GM13977 (cell line): ENCODE results near the gene DHX29.

Source experiments
- DNase-seq: peaks from one replicate; pipeline ENCODE4 v3.0.0; 2012; ENCODE audit warnings: low spot score
- in situ Hi-C: fragments of 300-500 bp; cut with MboI; formaldehyde crosslinking; loops from one replicate; pipeline ENCODE4 v1.12.0; 2022; ENCODE audit warnings: low sequenced_read_pairs, low pct_unique_long_range_greater_than_20kb, mixed read lengths, inconsistent platforms; ENCODE audit not compliant: unreplicated experiment
- TF ChIP-seq, protein P1 (sequence below): IDR thresholded peaks from 2 replicates; pipeline ENCODE4 v1.5.1; 2012; ENCODE audit warnings: mild to moderate bottlenecking, control low read depth; ENCODE audit not compliant: insufficient read depth; ENCODE audit errors: extremely low read depth, missing control alignments

DHX29 gene

DNA sequence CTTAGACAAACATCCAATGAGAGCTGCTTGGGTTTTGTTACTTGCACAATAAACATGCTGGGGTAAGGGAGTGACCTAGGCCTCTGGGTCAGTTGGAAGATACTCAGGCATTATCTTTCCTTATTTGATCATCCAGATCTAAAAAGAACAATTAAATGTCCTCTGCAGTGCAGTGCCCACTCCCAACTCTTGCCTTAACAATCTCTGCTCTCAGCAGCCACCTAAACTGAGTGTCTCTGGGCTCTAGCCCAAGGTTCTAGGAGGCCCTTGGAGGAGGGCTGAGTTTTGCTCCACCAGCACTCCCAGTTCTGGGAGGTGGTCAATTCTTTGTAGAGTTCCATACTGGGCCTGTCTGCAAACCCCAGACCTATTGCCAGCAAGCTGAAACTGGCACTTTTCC lies 82.1 kb downstream of the DHX29 start:
- TF ChIP-seq, protein P1, sequence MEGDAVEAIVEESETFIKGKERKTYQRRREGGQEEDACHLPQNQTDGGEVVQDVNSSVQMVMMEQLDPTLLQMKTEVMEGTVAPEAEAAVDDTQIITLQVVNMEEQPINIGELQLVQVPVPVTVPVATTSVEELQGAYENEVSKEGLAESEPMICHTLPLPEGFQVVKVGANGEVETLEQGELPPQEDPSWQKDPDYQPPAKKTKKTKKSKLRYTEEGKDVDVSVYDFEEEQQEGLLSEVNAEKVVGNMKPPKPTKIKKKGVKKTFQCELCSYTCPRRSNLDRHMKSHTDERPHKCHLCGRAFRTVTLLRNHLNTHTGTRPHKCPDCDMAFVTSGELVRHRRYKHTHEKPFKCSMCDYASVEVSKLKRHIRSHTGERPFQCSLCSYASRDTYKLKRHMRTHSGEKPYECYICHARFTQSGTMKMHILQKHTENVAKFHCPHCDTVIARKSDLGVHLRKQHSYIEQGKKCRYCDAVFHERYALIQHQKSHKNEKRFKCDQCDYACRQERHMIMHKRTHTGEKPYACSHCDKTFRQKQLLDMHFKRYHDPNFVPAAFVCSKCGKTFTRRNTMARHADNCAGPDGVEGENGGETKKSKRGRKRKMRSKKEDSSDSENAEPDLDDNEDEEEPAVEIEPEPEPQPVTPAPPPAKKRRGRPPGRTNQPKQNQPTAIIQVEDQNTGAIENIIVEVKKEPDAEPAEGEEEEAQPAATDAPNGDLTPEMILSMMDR = no peak
- peak; percentile 28 for DNase-seq
- in situ Hi-C loops = no loop called here

DNA sequence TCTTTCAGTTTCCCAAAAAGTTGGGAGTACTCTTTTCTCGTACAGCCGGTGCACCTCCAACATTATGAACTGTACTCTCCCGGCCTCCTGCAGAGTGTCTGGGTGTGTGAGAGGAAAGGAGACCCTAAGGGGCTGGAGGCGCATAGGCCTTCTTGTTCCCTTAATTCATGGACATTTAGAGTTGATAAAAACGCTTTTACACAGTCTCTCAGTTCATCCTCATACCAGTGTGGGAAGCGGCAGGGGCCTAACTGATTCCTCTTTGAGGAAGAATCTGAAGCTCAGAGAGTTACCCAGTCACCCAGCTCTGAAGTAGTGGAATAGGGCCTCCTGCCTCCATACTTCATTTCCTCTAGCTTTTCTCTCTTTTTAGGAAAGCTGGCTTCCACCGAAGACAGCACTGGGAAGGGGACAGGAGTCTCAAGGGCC lies 83.7 kb downstream of the DHX29 start:
- in situ Hi-C loops = no loop called here
- DNase-seq = no peak

DNA sequence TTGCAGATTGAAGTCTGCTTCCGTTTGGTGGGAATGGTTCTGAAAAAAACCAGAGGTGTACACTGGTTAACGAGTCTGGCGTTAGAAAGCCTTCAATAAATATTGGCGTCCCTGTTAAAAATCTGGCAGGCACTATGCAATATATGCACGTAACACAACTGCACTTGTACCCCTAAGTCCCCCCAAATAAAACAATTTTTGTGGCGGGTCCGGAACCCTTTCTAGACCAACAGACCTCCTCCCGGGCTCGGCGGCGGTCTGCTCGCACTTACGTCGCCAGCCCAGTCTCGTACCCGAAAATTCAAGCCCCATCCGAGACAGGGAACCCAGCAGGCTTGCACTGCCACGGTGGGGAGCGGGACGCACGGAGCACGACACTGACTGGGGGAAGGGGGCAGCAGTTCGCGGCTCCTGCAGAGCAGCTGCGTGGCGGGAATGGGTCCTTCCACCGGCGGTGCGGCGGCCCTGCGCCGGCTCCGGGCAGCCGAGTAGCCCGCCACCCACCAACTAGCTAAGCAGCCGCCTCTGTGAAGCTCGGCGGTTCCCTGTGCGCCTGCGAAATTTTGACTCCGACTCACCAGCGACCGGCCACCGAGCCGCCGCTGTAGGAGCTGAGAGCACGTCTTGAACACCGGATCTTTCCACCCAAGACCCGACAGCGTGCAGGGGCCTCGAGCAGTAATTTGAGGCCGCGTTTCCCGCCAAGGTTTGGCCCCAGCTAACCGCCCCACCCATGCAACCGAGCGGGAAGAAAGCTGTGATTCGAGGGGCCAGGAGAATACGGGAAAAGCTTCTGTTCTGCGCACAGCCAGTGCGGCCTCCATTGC lies 84.3 kb downstream of the DHX29 start:
- DNase-seq = peak; percentile 34
- TF ChIP-seq, protein P1 = no peak
- in situ Hi-C loops = no loop called here

More for the DNA sequence above, 83.7 kb downstream of the DHX29 start:
- TF ChIP-seq, protein P1 = no peak

DNA sequence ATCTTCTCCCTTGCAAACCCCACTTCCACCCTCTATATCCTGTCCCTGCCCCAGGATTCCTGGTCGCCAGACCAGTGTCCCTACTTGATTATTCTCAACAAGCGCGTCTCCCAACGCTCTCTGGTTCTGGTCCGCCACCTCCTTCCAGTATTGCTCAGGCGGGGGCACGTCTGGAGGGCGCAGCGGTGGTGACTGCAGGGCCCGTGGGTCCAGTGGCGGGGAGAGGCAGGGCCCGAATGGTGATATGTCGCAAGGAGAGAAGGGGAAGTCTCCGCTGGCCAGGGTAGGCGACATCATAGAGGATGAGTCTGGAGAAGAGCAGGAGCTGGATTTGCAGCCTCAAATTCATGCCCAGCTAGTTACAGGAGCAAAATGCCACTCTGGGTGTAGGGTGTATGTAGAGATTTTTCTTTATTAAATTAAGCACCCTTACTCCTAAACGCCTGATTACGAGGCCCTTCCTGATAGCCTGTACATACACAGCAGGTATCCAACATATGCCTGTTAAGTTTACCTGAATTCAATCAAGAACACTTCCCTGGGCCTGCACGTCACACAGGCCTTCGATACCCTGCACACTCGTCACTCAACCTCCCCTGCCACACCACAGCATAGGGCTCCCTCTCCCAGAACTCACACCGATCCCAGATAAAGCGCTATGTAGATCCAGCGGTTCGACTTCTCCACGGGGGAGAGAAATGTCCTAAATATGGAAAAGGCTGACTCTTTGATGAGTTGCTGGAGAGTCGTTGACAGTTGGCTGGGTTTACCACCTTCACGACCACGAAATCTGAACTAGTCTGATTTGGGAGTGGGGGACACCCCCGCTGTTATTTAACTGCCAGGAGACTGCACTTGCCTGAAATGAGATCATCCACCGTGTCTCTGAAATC lies 85.2 kb downstream of the DHX29 start:
- TF ChIP-seq, protein P1 = no peak
- in situ Hi-C loops = no loop called here
- DNase-seq = peak; percentile 37

DNA sequence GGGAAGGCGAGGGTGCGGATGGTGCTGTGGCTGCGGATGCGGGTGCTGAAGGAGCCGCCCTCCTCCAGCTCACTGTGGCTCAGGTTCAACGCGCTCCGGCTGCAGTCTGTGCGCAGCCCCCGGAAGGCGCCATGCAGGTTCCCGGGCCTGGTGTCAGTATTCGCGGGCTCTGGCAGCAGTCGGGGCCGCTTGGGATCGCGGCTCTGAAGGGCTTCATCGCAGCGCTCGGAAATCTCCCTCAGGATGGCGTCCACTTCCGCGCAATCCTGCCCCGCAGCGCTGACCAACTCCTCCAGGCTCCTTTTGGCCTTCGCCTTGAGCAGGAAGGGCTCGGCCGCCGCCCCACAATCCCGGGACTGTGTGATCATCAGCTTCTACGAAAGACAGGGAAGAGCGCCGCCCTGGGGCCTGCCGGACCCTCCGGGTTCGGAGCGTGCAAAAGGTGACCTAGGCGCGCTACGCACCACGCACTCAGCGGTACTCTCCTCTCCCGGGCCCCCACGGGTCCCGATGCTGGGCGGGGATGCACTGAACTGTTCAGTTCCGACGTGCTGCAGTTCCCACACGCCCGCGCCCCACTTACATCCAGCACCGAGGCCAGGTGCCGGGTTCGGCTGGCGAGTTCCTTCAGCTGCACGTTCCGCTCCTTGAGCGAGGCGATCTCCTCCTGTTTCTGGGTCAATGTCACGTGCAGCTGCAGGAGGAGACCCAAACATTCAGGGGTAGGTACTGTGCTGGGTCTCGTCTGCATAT lies 86.9 kb downstream of the DHX29 start:
- in situ Hi-C loops = no loop called here
- TF ChIP-seq, protein P1 = no peak
- no peak for DNase-seq

DNA sequence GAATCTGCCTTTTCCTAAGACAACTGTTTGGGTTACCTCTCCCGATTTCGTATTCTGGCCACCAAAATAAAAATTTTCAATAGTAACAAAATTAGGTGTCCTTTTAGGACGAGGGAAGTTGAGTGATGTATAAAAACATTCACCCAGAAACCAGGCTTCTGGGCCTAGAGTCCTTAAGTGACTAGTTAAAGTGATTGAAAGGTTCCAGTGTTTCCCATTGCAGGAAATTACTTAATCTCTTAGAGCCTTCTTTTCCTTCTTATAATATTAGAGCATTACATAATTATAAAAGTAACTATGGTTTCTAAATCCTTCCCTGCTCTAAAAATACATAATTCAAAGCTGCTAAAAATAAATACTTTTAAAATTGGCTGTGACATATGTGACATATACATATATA lies 87.7 kb downstream of the DHX29 start:
- in situ Hi-C loops = no loop called here
- TF ChIP-seq, protein P1 = no peak
- DNase-seq = no peak
